Renal pelvis (tissue), 12 donors: ENCODE results near the gene KMT2C. TPM values are rescaled to one million over a fixed set of nuclear protein-coding genes. Genes with fewer than 3 reads are reported as not detected.
A peak's percentile ranks its signal among the peaks of the same experiment; 100 is the strongest.
"Not testable (repeated sequence)": the region's sequence is repeated elsewhere in the genome, so short reads cannot be mapped to it uniquely, and the experiment has no call there.

Experiments
- DNase-seq: peaks from one replicate; pipeline ENCODE4 v3.0.0-alpha.2; 2013
- long read RNA-seq, 16 experiments: transcript quantifications; one replicate each; lab custom pipeline, GENCODE V29; 2026
- polyA plus RNA-seq, 3 donors: library from polyadenylated mRNA; unstranded; fragments of 120-200 nt; gene quantifications; one replicate each; pipeline ENCODE4 v1.2.1, GENCODE V29; 2013; ENCODE audit not compliant: insufficient read length in 3 of 3

The KMT2C gene
- 10 to 100 TPM; 36.2 to 46.0 (median 43.2) TPM for polyA plus RNA-seq
- long read RNA-seq, donor 1, partial matches to known transcripts: 6 of 6 reads
- long read RNA-seq, donor 1, other reads (novel, unspliced or antisense): 0 of 6 reads
- long read RNA-seq, donor 2, partial matches to known transcripts: 11 of 11 reads
- long read RNA-seq, donor 2, other reads (novel, unspliced or antisense): 0 of 11 reads
- long read RNA-seq, donor 3, partial matches to known transcripts: 8 of 8 reads
- long read RNA-seq, donor 3, other reads (novel, unspliced or antisense): 0 of 8 reads
- long read RNA-seq, donor 4: 0 reads
- long read RNA-seq, donor 5: 0 reads
- long read RNA-seq, donor 6, partial matches to known transcripts: 16 of 16 reads
- long read RNA-seq, donor 6, other reads (novel, unspliced or antisense): 0 of 16 reads
- long read RNA-seq, donor 7, partial matches to known transcripts: 14 of 14 reads
- long read RNA-seq, donor 7, other reads (novel, unspliced or antisense): 0 of 14 reads
- long read RNA-seq, donor 8, partial matches to known transcripts: 8 of 8 reads
- long read RNA-seq, donor 8, other reads (novel, unspliced or antisense): 0 of 8 reads
- long read RNA-seq, donor 9, partial matches to known transcripts: 10 of 10 reads
- long read RNA-seq, donor 9, other reads (novel, unspliced or antisense): 0 of 10 reads
- long read RNA-seq, donor 10, partial matches to known transcripts: 21 of 21 reads
- long read RNA-seq, donor 10, other reads (novel, unspliced or antisense): 0 of 21 reads
- long read RNA-seq, donor 11, partial matches to known transcripts: 13 of 13 reads
- long read RNA-seq, donor 11, other reads (novel, unspliced or antisense): 0 of 13 reads
- long read RNA-seq, donor 12, partial matches to known transcripts: 14 of 14 reads
- long read RNA-seq, donor 12, other reads (novel, unspliced or antisense): 0 of 14 reads
- long read RNA-seq, donor 13, partial matches to known transcripts: 22 of 22 reads
- long read RNA-seq, donor 13, other reads (novel, unspliced or antisense): 0 of 22 reads
- long read RNA-seq, donor 14, partial matches to known transcripts: 43 of 44 reads
- long read RNA-seq, donor 14, other reads (novel, unspliced or antisense): 0 of 44 reads
- long read RNA-seq, donor 15, partial matches to known transcripts: 17 of 17 reads
- long read RNA-seq, donor 15, other reads (novel, unspliced or antisense): 0 of 17 reads
- long read RNA-seq, donor 16, partial matches to known transcripts: 15 of 15 reads
- long read RNA-seq, donor 16, other reads (novel, unspliced or antisense): 0 of 15 reads

GRCh38 chr7:152435384-152436110 lies at the start of gene KMT2C:
KMT2C (minus strand) TSS chr7:152436003; CDS start chr7:152435786, 217 bp downstream.
- DNase-seq: peak; percentile 42

GRCh38 chr7:152481082-152481481 lies 45.3 kb upstream of the KMT2C start:
- DNase-seq: no peak

- DNase-seq: no peak
Observed at GRCh38 chr7:152480664-152481063, 44.9 kb upstream of the KMT2C start.

GRCh38 chr7:152479595-152479994 lies 43.8 kb upstream of the KMT2C start:
- DNase-seq: no peak

- no peak for DNase-seq
Observed at GRCh38 chr7:152478140-152478539, 42.3 kb upstream of the KMT2C start.

GRCh38 chr7:152477079-152477478 lies 41.3 kb upstream of the KMT2C start:
- no peak for DNase-seq

- DNase-seq: no peak
Observed at GRCh38 chr7:152476551-152476950, 40.7 kb upstream of the KMT2C start.

- not testable (repeated sequence) for DNase-seq
Observed at GRCh38 chr7:152471023-152471620, 35.3 kb upstream of the KMT2C start.

- not testable (repeated sequence) for DNase-seq
Observed at GRCh38 chr7:152470251-152471022, 34.6 kb upstream of the KMT2C start.

- not testable (repeated sequence) for DNase-seq
Observed at GRCh38 chr7:152469576-152469975, 33.8 kb upstream of the KMT2C start.

GRCh38 chr7:152467225-152467624 lies 31.4 kb upstream of the KMT2C start:
- no peak for DNase-seq

- DNase-seq: no peak
Observed at GRCh38 chr7:152465119-152465387, 29.2 kb upstream of the KMT2C start.

- peak; percentile 76 for DNase-seq
Observed at GRCh38 chr7:152464312-152465118, 28.7 kb upstream of the KMT2C start.

GRCh38 chr7:152463709-152464311 lies 28.0 kb upstream of the KMT2C start:
- peak; percentile 99 for DNase-seq

- DNase-seq: peak; percentile 81
Observed at GRCh38 chr7:152462995-152463708, 27.3 kb upstream of the KMT2C start.

GRCh38 chr7:152459724-152460251 lies 24.0 kb upstream of the KMT2C start:
- DNase-seq: peak; percentile 24

GRCh38 chr7:152451356-152451755 lies 15.6 kb upstream of the KMT2C start:
- no peak for DNase-seq
